GM23338 (cell line): Measurements from ENCODE around the gene NOP16. TPM values are rescaled to one million over a fixed set of nuclear protein-coding genes. Genes with fewer than 3 reads are reported as not detected.

ENCODE experiments used
- ATAC-seq: fragments of 200-7000 bp; cut with Tn5 transposase; 3 replicates; pipeline ENCODE4 v1.9.1; 2020
- DNase-seq: peaks from one replicate; pipeline ENCODE4 v3.0.0-alpha.2; 2015; ENCODE audit warnings: low spot score
- H2AFZ ChIP-seq: fragments of 200-600 bp; sonication (generic); 2 replicates; pipeline ENCODE4 v1.8.0; 2016; ENCODE audit warnings: antibody characterized with exemption, mild to moderate bottlenecking, moderate library complexity
- H3F3A ChIP-seq: fragments of 200-600 bp; sonication (generic); replicated peaks from 2 replicates; pipeline ENCODE4 v1.8.0; 2017; ENCODE audit warnings: antibody characterized with exemption, mixed run types, low read depth
- H3K27ac ChIP-seq: fragments of 200-600 bp; sonication (generic); 2 replicates; pipeline ENCODE4 v1.6.1; 2016; ENCODE audit warnings: low read depth
- H3K27me3 ChIP-seq: fragments of 200-600 bp; sonication (generic); 2 replicates; pipeline ENCODE4 v1.8.0; 2016; ENCODE audit warnings: mild to moderate bottlenecking, mixed run types, moderate library complexity; ENCODE audit not compliant: insufficient read depth
- H3K36me3 ChIP-seq: fragments of 200-600 bp; sonication (generic); 2 replicates; pipeline ENCODE4 v1.8.0; 2016; ENCODE audit warnings: mild to moderate bottlenecking; ENCODE audit not compliant: insufficient read depth
- H3K4me1 ChIP-seq: fragments of 200-600 bp; sonication (generic); 2 replicates; pipeline ENCODE4 v1.8.0; 2016; ENCODE audit warnings: mild to moderate bottlenecking, moderate library complexity; ENCODE audit not compliant: insufficient read depth
- H3K4me2 ChIP-seq: fragments of 200-600 bp; sonication (generic); 2 replicates; pipeline ENCODE4 v1.7.1; 2017; ENCODE audit warnings: mixed run types
- H3K4me3 ChIP-seq: fragments of 200-600 bp; sonication (generic); 2 replicates; pipeline ENCODE4 v1.6.1; 2016; ENCODE audit warnings: mixed run types
- H3K79me2 ChIP-seq: fragments of 200-600 bp; sonication (generic); replicated peaks from 2 replicates; pipeline ENCODE4 v1.8.0; 2017; ENCODE audit warnings: mild to moderate bottlenecking; ENCODE audit not compliant: insufficient read depth
- H3K9me2 ChIP-seq: fragments of 200-600 bp; sonication (generic); 2 replicates; pipeline ENCODE4 v1.8.0; 2017; ENCODE audit not compliant: insufficient read depth
- H4K20me1 ChIP-seq: fragments of 200-600 bp; sonication (generic); replicated peaks from 2 replicates; pipeline ENCODE4 v1.8.0; 2017; ENCODE audit warnings: mild to moderate bottlenecking; ENCODE audit not compliant: insufficient read depth
- H3K27ac Mint-ChIP-seq: 2 replicates; pipeline ENCODE4 v1.8.0; 2020; ENCODE audit warnings: inconsistent platforms, mild to moderate bottlenecking, moderate library complexity, mixed read lengths
- H3K27me3 Mint-ChIP-seq: 3 replicates; pipeline ENCODE4 v1.8.0; 2022; ENCODE audit warnings: low read depth, mild to moderate bottlenecking, moderate library complexity, mixed read lengths, inconsistent platforms; ENCODE audit not compliant: insufficient read depth, poor library complexity
- H3K36me3 Mint-ChIP-seq: 3 replicates; pipeline ENCODE4 v1.8.0; 2021; ENCODE audit warnings: low read depth, mild to moderate bottlenecking, inconsistent platforms, moderate library complexity, mixed read lengths
- H3K4me1 Mint-ChIP-seq: 3 replicates; pipeline ENCODE4 v1.8.0; 2020; ENCODE audit warnings: mild to moderate bottlenecking, inconsistent platforms, mixed read lengths
- H3K4me3 Mint-ChIP-seq: 3 replicates; pipeline ENCODE4 v1.8.0; 2021; ENCODE audit warnings: moderate library complexity, mild to moderate bottlenecking, inconsistent platforms, mixed read lengths
- H3K9me3 Mint-ChIP-seq: 3 replicates; pipeline ENCODE4 v1.8.0; 2020; ENCODE audit warnings: moderate library complexity, mild to moderate bottlenecking, inconsistent platforms, mixed read lengths
- CREB1 ChIP-seq: fragments of 250-450 bp; sonication (Bioruptor Pico); IDR thresholded peaks from 2 replicates; pipeline ENCODE4 v1.5.0; 2020; ENCODE audit warnings: low read depth, mild to moderate bottlenecking, moderate library complexity
- ETS1 ChIP-seq: IDR thresholded peaks from 2 replicates; pipeline ENCODE4 v1.6.1; 2016; ENCODE audit warnings: antibody characterized with exemption
- EZH2 ChIP-seq: fragments of 200-600 bp; sonication (generic); IDR thresholded peaks from one replicate; pipeline ENCODE4 v1.8.0; 2017; ENCODE audit warnings: antibody characterized with exemption, mild to moderate bottlenecking, low read depth; ENCODE audit not compliant: unreplicated experiment
- EZH2phosphoT487 ChIP-seq: fragments of 200-600 bp; sonication (generic); IDR thresholded peaks from one replicate; pipeline ENCODE4 v1.8.1; 2018; ENCODE audit warnings: antibody characterized with exemption; ENCODE audit not compliant: unreplicated experiment
- JUNB ChIP-seq: IDR thresholded peaks from one replicate; pipeline ENCODE4 v1.6.1; 2016; ENCODE audit warnings: antibody characterized with exemption; ENCODE audit not compliant: unreplicated experiment
- NANOG ChIP-seq: IDR thresholded peaks from 2 replicates; pipeline ENCODE4 v1.6.1; 2016; ENCODE audit warnings: antibody characterized with exemption, borderline replicate concordance
- POLR2AphosphoS5 ChIP-seq: IDR thresholded peaks from 2 replicates; pipeline ENCODE4 v1.6.1; 2016; ENCODE audit warnings: antibody characterized with exemption, low read depth
- STAT1 ChIP-seq: IDR thresholded peaks from one replicate; pipeline ENCODE4 v1.6.1; 2016; ENCODE audit warnings: antibody characterized with exemption; ENCODE audit not compliant: unreplicated experiment
- ZNF114 ChIP-seq: fragments of 250-450 bp; sonication (Bioruptor Pico); IDR thresholded peaks from 2 replicates; pipeline ENCODE4 v1.5.0; 2020; ENCODE audit warnings: mild to moderate bottlenecking, moderate library complexity
- ZNF331 ChIP-seq: fragments of 250-450 bp; sonication (Bioruptor Pico); IDR thresholded peaks from 2 replicates; pipeline ENCODE4 v1.5.0; 2020; ENCODE audit warnings: low read depth, mild to moderate bottlenecking, moderate library complexity
- ZNF462 ChIP-seq: fragments of 250-450 bp; sonication (Bioruptor Pico); IDR thresholded peaks from 2 replicates; pipeline ENCODE4 v1.5.0; 2020; ENCODE audit warnings: mild to moderate bottlenecking, moderate library complexity
- polyA plus RNA-seq: library from polyadenylated mRNA; unstranded; fragments of >200 nt; fragmentation: Nextera tagmentation; extraction: Ambion mirVana; gene quantifications from 2 replicates; pipeline ENCODE4 v1.2.1, GENCODE V29; 2016
- total RNA-seq: library from RNA; depleted of rRNA; stranded (reverse); fragments of >200 nt; shearing (Covaris generic); gene quantifications from 2 replicates; pipeline ENCODE4 v1.2.3, GENCODE V29; 2014
- TF ChIP-seq, protein P1 (sequence below), 2 experiments: fragments of 200-600 bp in 1 of 2; sonication (generic) in 1 of 2; conservative IDR thresholded peaks; 2 replicates each; pipeline versions ENCODE4 v1.5.1 to v1.6.1; 2016 to 2017; ENCODE audit warnings: antibody characterized with exemption in 2 of 2, low read depth in 2 of 2, mild to moderate bottlenecking in 2 of 2, moderate library complexity in 1 of 2
- TF ChIP-seq, protein P2 (sequence below): IDR thresholded peaks from one replicate; pipeline ENCODE4 v1.6.1; 2018; ENCODE audit warnings: antibody characterized with exemption; ENCODE audit not compliant: unreplicated experiment

The NOP16 gene
- total and polyA plus RNA-seq, 2 experiments from 2014 or later = 43.4 to 181 TPM

DNA sequence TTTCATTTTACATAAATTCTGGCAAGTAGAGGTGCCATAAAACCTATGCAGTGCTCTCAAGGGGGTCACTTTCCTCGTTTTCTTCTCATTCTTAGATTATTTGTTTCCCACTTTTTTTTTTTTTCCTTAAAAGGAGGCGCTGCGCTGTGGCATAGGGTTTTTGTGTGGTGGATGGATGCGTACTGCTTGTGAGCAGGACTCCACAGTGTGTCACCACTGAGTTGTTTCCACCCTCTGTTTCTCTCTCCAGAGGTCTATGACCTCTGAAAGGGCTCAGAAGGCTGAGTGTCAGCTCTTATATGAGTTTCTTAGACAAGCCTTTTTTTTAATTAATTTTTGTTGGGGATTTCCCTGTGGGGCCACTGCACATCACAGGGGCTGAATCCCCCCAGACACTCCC is 41.6 kb upstream of the NOP16 start:
- DNase-seq (no peak), ATAC-seq (no peak; the same call in 2 of the 3 replicates)
- no peaks in the 10 kb centered on the region for H3K36me3 ChIP-seq
- H3K79me2 ChIP-seq = no peaks in the 10 kb centered on the region
- no peaks in the 10 kb centered on the region for H3K9me2 ChIP-seq
- Mint-ChIP-seq H3K27ac (no peak overlapping the region), H3K4me3 (no peak overlapping the region), H3K27me3 (peaks cover 3% of the 10 kb centered on the region), H3K9me3 (peaks cover 33% of the 10 kb centered on the region), H3K36me3 (peaks cover 12% of the 10 kb centered on the region), H3K4me1 (no peaks in the 10 kb centered on the region)
- no peaks in the 10 kb centered on the region for H4K20me1 ChIP-seq
- H3K27ac ChIP-seq = no peak overlapping the region
- TF ChIP-seq ETS1 (no peak), JUNB (no peak), NANOG (no peak), STAT1 (no peak), ZNF331 (CRISPR knock-in tag) (no peak), CREB1 (no peak), EZH2 (no peak), EZH2phosphoT487 (no peak), ZNF114 (CRISPR knock-in tag) (no peak), ZNF462 (CRISPR knock-in tag) (no peak), POLR2AphosphoS5 (no peak)
- TF ChIP-seq, protein P1, sequence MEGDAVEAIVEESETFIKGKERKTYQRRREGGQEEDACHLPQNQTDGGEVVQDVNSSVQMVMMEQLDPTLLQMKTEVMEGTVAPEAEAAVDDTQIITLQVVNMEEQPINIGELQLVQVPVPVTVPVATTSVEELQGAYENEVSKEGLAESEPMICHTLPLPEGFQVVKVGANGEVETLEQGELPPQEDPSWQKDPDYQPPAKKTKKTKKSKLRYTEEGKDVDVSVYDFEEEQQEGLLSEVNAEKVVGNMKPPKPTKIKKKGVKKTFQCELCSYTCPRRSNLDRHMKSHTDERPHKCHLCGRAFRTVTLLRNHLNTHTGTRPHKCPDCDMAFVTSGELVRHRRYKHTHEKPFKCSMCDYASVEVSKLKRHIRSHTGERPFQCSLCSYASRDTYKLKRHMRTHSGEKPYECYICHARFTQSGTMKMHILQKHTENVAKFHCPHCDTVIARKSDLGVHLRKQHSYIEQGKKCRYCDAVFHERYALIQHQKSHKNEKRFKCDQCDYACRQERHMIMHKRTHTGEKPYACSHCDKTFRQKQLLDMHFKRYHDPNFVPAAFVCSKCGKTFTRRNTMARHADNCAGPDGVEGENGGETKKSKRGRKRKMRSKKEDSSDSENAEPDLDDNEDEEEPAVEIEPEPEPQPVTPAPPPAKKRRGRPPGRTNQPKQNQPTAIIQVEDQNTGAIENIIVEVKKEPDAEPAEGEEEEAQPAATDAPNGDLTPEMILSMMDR (conservative IDR thresholded peaks at IDR 0.05; ENCODE audit: low read depth in 2 of 2) = no peak
- TF ChIP-seq, protein P2, sequence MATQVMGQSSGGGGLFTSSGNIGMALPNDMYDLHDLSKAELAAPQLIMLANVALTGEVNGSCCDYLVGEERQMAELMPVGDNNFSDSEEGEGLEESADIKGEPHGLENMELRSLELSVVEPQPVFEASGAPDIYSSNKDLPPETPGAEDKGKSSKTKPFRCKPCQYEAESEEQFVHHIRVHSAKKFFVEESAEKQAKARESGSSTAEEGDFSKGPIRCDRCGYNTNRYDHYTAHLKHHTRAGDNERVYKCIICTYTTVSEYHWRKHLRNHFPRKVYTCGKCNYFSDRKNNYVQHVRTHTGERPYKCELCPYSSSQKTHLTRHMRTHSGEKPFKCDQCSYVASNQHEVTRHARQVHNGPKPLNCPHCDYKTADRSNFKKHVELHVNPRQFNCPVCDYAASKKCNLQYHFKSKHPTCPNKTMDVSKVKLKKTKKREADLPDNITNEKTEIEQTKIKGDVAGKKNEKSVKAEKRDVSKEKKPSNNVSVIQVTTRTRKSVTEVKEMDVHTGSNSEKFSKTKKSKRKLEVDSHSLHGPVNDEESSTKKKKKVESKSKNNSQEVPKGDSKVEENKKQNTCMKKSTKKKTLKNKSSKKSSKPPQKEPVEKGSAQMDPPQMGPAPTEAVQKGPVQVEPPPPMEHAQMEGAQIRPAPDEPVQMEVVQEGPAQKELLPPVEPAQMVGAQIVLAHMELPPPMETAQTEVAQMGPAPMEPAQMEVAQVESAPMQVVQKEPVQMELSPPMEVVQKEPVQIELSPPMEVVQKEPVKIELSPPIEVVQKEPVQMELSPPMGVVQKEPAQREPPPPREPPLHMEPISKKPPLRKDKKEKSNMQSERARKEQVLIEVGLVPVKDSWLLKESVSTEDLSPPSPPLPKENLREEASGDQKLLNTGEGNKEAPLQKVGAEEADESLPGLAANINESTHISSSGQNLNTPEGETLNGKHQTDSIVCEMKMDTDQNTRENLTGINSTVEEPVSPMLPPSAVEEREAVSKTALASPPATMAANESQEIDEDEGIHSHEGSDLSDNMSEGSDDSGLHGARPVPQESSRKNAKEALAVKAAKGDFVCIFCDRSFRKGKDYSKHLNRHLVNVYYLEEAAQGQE = no peak
- H3F3A ChIP-seq = no peaks in the 10 kb centered on the region
- no peak overlapping the region for H3K4me3 ChIP-seq
- H3K27me3 ChIP-seq = no peaks in the 10 kb centered on the region
- H3K4me1 ChIP-seq = no peaks in the 10 kb centered on the region
- H2AFZ ChIP-seq = no peak overlapping the region
- H3K4me2 ChIP-seq = no peak overlapping the region
